Colonic mucosa (tissue), 4 donors: ENCODE results near the gene STAC3. TPM values are rescaled to one million over a fixed set of nuclear protein-coding genes. Genes with fewer than 3 reads are reported as not detected.

Experiments
- DNase-seq: peaks from one replicate; pipeline ENCODE4 v3.0.0-alpha.2; 2020
- H3K27ac ChIP-seq: fragments of 200-600 bp; one replicate; pipeline ENCODE4 v1.8.0; 2021
- H3K27me3 ChIP-seq: fragments of 200-600 bp; one replicate; pipeline ENCODE4 v1.8.0; 2021
- H3K36me3 ChIP-seq: fragments of 200-600 bp; one replicate; pipeline ENCODE4 v1.8.0; 2021
- H3K4me1 ChIP-seq: fragments of 200-600 bp; one replicate; pipeline ENCODE4 v1.8.0; 2021; ENCODE audit warnings: mild to moderate bottlenecking
- H3K4me3 ChIP-seq: fragments of 200-600 bp; one replicate; pipeline ENCODE4 v1.8.0; 2021
- H3K9ac ChIP-seq, 2 donors: one replicate each; pipeline ENCODE4 v1.7.0; 2013; ENCODE audit warnings: control low read depth in 2 of 2, low read depth in 2 of 2, low read length in 2 of 2
- H3K9me3 ChIP-seq: fragments of 200-600 bp; one replicate; pipeline ENCODE4 v1.8.0; 2021
- intact Hi-C: fragments of 100-400 bp; cut with DNase I; formaldehyde crosslinking; loops from one replicate; pipeline ENCODE4 v1.14.1; 2022
- total RNA-seq, 2 donors: library from RNA; stranded (reverse); fragmentation: NEBNext Ultra II Directional in 1 of 2; extraction: Animal tissue kit (Norgen Biotek cat#: 25700) in 1 of 2; gene quantifications; one replicate each; pipeline ENCODE4 v1.2.1, GENCODE V29; 2021
- TF ChIP-seq, protein P1 (sequence below): fragments of 200-600 bp; IDR thresholded peaks from one replicate; pipeline ENCODE4 v1.8.0; 2022; ENCODE audit warnings: antibody characterized with exemption, mild to moderate bottlenecking
- donor health status: healthy.
- donor health status: DM: no; HTN: no; CAD: no.
- donor health status: DM: no; HTN: no; CAD: no.

Gene STAC3
- total RNA-seq, 2 donors from 2014 or later, result 1.9 to 2.7 TPM

DNA sequence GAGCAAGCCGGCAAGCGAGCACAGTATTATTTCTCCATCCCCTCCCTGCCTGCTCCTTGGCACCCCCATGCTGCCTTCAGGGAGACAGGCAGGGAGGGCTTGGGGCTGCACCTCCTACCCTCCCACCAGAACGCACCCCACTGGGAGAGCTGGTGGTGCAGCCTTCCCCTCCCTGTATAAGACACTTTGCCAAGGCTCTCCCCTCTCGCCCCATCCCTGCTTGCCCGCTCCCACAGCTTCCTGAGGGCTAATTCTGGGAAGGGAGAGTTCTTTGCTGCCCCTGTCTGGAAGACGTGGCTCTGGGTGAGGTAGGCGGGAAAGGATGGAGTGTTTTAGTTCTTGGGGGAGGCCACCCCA is 38.3 kb downstream of the STAC3 start:
- Histone ChIP-seq H3K9ac (peak overlapping the region in 1 of 2 donors; percentile 32), H3K27me3 (peaks cover 32% of the 10 kb centered on the region), H3K4me1 (peaks cover 15% of the 10 kb centered on the region), H3K27ac (no peak overlapping the region), H3K4me3 (no peak overlapping the region), H3K36me3 (no peaks in the 10 kb centered on the region), H3K9me3 (no peaks in the 10 kb centered on the region)
- TF ChIP-seq, protein P1, sequence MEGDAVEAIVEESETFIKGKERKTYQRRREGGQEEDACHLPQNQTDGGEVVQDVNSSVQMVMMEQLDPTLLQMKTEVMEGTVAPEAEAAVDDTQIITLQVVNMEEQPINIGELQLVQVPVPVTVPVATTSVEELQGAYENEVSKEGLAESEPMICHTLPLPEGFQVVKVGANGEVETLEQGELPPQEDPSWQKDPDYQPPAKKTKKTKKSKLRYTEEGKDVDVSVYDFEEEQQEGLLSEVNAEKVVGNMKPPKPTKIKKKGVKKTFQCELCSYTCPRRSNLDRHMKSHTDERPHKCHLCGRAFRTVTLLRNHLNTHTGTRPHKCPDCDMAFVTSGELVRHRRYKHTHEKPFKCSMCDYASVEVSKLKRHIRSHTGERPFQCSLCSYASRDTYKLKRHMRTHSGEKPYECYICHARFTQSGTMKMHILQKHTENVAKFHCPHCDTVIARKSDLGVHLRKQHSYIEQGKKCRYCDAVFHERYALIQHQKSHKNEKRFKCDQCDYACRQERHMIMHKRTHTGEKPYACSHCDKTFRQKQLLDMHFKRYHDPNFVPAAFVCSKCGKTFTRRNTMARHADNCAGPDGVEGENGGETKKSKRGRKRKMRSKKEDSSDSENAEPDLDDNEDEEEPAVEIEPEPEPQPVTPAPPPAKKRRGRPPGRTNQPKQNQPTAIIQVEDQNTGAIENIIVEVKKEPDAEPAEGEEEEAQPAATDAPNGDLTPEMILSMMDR, result no peak
- DNase-seq, result no peak
- intact Hi-C loops, result loop anchor here (2.0 kb wide), 1 partner anchor 26 kb away; no protein-coding TSS in a partner anchor

DNA sequence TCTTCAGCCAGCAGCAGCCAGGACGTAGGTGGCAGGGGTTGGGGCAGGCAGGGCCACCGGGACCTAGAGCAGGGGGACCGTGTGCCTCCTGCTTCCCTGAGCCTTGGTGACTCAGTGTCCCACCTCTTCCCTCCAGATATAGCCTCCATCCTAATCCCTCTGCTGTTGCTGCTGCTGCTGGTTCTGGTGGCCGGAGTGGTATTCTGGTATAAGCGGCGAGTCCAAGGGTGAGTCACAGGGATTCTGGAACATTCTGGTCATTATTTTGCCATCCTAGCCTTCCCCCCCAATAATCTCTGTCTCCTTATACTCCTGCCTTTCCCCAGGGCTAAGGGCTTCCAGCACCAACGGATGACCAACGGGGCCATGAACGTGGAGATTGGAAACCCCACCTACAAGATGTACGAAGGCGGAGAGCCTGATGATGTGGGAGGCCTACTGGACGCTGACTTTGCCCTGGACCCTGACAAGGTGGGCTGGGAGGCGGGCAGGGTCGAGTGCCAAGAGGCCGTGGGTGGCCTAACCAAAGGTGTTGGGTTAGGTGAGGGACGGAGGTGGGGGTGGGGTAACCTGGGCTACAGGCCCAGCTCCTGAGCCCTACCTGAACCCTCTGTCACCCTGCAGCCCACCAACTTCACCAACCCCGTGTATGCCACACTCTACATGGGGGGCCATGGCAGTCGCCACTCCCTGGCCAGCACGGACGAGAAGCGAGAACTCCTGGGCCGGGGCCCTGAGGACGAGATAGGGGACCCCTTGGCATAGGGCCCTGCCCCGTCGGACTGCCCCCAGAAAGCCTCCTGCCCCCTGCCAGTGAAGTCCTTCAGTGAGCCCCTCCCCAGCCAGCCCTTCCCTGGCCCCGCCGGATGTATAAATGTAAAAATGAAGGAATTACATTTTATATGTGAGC is 38.9 kb downstream of the STAC3 start:
- TF ChIP-seq, protein P1, result no peak
- intact Hi-C loops, result loop anchor here (2.0 kb wide), 1 partner anchor 27 kb away; no protein-coding TSS in a partner anchor
- Histone ChIP-seq H3K4me3 (no peak overlapping the region), H3K27me3 (peaks cover 26% of the 10 kb centered on the region), H3K9ac (peak overlapping the region in 1 of 2 donors; percentile 32), H3K27ac (no peak overlapping the region), H3K36me3 (no peaks in the 10 kb centered on the region), H3K9me3 (no peaks in the 10 kb centered on the region), H3K4me1 (peaks cover 10% of the 10 kb centered on the region)
- DNase-seq, result no peak

DNA sequence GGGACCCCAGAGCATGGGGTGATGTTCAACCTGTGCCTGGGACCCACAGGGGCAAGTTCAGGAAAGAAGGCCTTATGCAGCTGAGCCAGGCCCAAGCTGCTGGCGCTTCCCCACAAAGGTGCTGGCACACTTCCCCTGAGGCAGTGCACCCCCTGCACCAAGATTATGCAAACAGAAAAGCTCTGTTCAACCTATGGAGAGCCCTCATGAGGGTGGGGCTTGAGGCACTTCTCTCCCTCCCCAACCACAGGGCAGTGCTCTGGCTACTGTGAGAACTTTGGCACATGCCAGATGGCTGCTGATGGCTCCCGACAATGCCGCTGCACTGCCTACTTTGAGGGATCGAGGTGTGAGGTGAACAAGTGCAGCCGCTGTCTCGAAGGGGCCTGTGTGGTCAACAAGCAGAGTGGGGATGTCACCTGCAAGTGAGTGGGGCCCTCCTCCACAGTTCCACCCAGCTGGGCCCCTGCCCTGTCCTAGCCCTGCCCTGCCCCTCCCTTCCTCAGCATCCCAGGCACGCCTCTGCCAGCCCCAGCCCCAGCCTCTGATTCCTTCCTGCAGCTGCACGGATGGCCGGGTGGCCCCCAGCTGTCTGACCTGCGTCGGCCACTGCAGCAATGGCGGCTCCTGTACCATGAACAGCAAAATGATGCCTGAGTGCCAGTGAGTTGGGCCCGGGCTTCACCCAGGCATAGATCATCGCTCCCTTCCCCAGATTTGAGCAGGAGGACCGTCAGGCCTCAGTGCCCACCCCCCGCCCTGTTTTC is 39.9 kb downstream of the STAC3 start:
- TF ChIP-seq, protein P1, result no peak
- H3K9ac ChIP-seq, result no peak overlapping the region
- no peak overlapping the region for H3K4me3 ChIP-seq
- peaks cover 18% of the 10 kb centered on the region for H3K27me3 ChIP-seq
- H3K36me3 ChIP-seq, result peaks cover 7% of the 10 kb centered on the region
- H3K27ac ChIP-seq, result no peak overlapping the region
- DNase-seq, result no peak
- H3K4me1 ChIP-seq, result peaks cover 5% of the 10 kb centered on the region
- intact Hi-C loops, result no loop called here
- no peaks in the 10 kb centered on the region for H3K9me3 ChIP-seq

DNA sequence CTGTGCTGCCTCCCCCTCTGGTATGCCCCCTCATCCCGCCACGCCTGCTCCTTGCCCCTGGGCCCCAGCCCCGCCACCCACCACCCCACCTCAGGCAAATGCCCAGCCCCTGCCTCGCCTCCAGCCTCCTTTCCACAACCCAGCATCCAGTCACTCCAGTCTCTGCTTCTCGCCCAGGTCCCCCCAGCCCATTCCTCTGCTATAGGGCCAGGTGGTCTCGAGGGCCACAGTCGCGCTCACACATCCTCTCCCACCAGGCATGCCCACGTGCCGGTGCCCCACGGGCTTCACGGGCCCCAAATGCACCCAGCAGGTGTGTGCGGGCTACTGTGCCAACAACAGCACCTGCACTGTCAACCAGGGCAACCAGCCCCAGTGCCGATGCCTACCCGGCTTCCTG is 40.5 kb downstream of the STAC3 start:
- H3K4me1 ChIP-seq, result peaks cover 5% of the 10 kb centered on the region
- H3K9me3 ChIP-seq, result no peaks in the 10 kb centered on the region
- H3K9ac ChIP-seq, result no peak overlapping the region
- intact Hi-C loops, result no loop called here
- no peak overlapping the region for H3K27ac ChIP-seq
- no peak overlapping the region for H3K4me3 ChIP-seq
- peaks cover 11% of the 10 kb centered on the region for H3K27me3 ChIP-seq
- peaks cover 7% of the 10 kb centered on the region for H3K36me3 ChIP-seq
- DNase-seq, result no peak
- TF ChIP-seq, protein P1, result no peak

DNA sequence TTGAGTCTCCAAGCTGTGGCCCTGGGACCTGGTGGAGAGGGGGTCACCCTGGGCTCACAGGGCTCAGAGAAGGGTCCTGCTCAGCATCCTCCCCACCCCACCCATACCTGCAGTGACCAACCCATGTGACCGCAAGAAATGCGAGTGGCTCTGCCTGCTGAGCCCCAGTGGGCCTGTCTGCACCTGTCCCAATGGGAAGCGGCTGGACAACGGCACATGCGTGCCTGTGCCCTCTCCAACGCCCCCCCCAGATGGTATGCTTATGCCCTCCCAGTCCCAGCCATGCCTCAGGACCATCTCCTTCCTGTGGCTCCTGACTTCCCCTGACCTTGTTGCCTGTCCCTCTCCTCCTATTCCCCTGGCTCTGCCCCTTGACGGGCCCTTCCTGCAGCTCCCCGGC is 41.1 kb downstream of the STAC3 start:
- peaks cover 6% of the 10 kb centered on the region for H3K27me3 ChIP-seq
- TF ChIP-seq, protein P1, result no peak
- no peak overlapping the region for H3K27ac ChIP-seq
- H3K4me3 ChIP-seq, result no peak overlapping the region
- no peaks in the 10 kb centered on the region for H3K9me3 ChIP-seq
- H3K9ac ChIP-seq, result no peak overlapping the region
- peaks cover 7% of the 10 kb centered on the region for H3K36me3 ChIP-seq
- DNase-seq, result no peak
- intact Hi-C loops, result no loop called here
- peaks cover 5% of the 10 kb centered on the region for H3K4me1 ChIP-seq
